HUES6 (cell line): ENCODE results near the gene PSENEN.

Experiments used
- H3K27ac ChIP-seq: 2 replicates; pipeline ENCODE4 v1.7.0; 2013; ENCODE audit warnings: low read depth, mild to moderate bottlenecking, low read length, inconsistent platforms
- H3K27me3 ChIP-seq: 2 replicates; pipeline ENCODE4 v1.6.1; 2013; ENCODE audit warnings: low read length; ENCODE audit not compliant: control insufficient read depth, insufficient read depth
- H3K36me3 ChIP-seq: 2 replicates; pipeline ENCODE4 v1.6.1; 2013; ENCODE audit warnings: low read length; ENCODE audit not compliant: control insufficient read depth, insufficient read depth
- H3K4me1 ChIP-seq: 2 replicates; pipeline ENCODE4 v1.6.1; 2013; ENCODE audit warnings: low read length; ENCODE audit not compliant: control insufficient read depth, insufficient read depth
- H3K4me3 ChIP-seq: 2 replicates; pipeline ENCODE4 v1.5.1; 2013; ENCODE audit warnings: low read depth, low read length
- H3K9ac ChIP-seq: one replicate; pipeline ENCODE4 v1.6.1; 2013; ENCODE audit warnings: mild to moderate bottlenecking, low read length
- H3K9me3 ChIP-seq: 2 replicates; pipeline ENCODE4 v1.6.1; 2013; ENCODE audit warnings: low read depth, low read length; ENCODE audit not compliant: control insufficient read depth, insufficient read depth

PSENEN gene

DNA sequence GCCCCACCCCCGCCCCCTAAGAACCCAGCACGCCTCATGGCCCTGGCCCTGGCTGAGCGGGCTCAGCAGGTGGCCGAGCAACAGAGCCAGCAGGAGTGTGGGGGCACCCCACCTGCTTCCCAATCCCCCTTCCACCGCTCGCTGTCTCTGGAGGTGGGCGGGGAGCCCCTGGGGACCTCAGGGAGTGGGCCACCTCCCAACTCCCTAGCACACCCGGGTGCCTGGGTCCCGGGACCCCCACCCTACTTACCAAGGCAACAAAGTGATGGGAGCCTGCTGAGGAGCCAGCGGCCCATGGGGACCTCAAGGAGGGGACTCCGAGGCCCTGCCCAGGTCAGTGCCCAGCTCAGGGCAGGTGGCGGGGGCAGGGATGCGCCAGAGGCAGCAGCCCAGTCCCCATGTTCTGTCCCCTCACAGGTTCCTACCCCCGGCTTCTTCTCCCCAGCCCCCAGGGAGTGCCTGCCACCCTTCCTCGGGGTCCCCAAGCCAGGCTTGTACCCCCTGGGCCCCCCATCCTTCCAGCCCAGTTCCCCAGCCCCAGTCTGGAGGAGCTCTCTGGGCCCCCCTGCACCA lies 41.9 kb downstream of the PSENEN start:
- no peaks in the 10 kb centered on the region for H3K9me3 ChIP-seq
- no peak overlapping the region for H3K9ac ChIP-seq
- H3K27ac ChIP-seq = no peak overlapping the region
- H3K27me3 ChIP-seq = no peaks in the 10 kb centered on the region
- H3K4me3 ChIP-seq = no peak overlapping the region
- no peaks in the 10 kb centered on the region for H3K36me3 ChIP-seq
- H3K4me1 ChIP-seq = 0 out of 2 replicates have a peak, but pooled peaks cover 8% of the 10 kb centered on the region

DNA sequence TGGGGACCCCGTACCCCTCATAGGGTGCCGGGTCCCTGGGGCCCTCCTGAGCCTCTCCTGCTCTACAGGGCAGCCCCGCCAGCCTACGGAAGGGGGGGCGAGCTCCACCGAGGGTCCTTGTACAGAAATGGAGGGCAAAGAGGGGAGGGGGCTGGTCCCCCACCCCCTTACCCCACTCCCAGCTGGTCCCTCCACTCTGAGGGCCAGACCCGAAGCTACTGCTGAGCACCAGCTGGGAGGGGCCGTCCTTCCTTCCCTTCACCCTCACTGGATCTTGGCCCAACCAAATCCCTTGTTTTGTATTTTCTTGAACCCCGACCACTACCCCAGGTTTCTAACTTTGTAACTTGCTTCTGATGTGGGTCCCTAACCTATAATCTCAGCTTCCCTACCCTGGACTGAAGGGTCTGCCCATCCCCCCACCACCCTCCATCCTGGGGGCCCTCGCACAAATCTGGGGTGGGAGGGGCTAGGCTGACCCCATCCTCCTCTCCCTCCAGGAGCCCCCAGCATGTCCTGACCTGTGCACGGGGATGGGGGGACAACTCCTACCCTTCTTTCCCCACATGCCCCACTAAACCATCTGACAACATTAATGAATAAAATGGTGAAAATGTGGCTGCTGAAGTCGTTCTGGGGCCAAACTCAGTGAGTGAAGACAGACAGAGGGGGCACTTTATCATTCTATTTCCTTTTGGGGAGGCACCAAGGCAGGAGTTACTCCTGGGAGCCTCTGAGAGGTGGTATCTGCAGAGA lies 42.9 kb downstream of the PSENEN start:
- H3K27ac ChIP-seq = no peak overlapping the region
- no peak overlapping the region for H3K9ac ChIP-seq
- H3K36me3 ChIP-seq = no peaks in the 10 kb centered on the region
- no peaks in the 10 kb centered on the region for H3K27me3 ChIP-seq
- H3K4me1 ChIP-seq = 0 out of 2 replicates have a peak, but pooled peaks cover 7% of the 10 kb centered on the region
- no peaks in the 10 kb centered on the region for H3K9me3 ChIP-seq
- H3K4me3 ChIP-seq = no peak overlapping the region

DNA sequence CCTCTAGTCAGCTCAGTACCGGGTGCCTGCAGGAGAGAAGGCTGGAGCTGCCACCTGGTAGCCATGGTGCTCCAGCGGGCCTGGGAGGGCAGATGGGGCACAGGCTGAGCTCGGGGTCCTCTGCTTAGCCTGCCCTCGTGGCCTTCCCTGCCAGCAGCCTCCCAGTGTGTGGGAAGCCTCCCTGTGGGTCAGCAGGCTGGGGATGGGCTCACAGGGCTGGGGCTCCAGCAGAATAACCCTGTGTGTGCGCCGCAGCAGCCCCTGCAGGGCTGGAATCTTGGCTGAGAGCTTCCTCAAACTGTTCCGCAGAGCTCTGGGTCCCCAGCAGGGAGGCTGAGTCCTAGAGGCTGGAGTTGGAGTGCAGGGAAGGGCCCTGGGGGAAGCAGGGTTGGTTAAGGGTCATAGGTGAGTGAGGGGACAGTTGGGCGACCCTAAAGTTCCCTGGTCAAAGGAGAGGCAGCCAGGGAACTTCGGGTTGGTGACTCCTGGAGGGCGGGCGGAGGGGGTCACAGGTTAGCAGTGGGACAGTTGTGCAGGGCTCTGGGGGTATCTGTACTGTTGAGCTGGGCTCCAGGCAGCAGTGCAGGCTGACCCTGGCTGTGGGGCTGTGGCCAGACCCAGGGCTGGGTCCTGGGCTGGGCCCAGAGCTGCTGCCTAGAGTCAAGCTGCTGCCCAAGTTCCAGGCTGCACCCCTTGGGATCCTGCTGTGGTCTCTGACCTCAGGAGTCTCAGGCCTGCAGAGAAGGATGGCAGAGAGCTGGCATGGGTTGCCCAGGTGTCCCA lies 43.9 kb downstream of the PSENEN start:
- no peak overlapping the region for H3K27ac ChIP-seq
- H3K27me3 ChIP-seq = no peaks in the 10 kb centered on the region
- no peaks in the 10 kb centered on the region for H3K36me3 ChIP-seq
- H3K4me3 ChIP-seq = no peak overlapping the region
- H3K9me3 ChIP-seq = no peaks in the 10 kb centered on the region
- 0 out of 2 replicates have a peak, but pooled peaks cover 5% of the 10 kb centered on the region for H3K4me1 ChIP-seq
- no peak overlapping the region for H3K9ac ChIP-seq

DNA sequence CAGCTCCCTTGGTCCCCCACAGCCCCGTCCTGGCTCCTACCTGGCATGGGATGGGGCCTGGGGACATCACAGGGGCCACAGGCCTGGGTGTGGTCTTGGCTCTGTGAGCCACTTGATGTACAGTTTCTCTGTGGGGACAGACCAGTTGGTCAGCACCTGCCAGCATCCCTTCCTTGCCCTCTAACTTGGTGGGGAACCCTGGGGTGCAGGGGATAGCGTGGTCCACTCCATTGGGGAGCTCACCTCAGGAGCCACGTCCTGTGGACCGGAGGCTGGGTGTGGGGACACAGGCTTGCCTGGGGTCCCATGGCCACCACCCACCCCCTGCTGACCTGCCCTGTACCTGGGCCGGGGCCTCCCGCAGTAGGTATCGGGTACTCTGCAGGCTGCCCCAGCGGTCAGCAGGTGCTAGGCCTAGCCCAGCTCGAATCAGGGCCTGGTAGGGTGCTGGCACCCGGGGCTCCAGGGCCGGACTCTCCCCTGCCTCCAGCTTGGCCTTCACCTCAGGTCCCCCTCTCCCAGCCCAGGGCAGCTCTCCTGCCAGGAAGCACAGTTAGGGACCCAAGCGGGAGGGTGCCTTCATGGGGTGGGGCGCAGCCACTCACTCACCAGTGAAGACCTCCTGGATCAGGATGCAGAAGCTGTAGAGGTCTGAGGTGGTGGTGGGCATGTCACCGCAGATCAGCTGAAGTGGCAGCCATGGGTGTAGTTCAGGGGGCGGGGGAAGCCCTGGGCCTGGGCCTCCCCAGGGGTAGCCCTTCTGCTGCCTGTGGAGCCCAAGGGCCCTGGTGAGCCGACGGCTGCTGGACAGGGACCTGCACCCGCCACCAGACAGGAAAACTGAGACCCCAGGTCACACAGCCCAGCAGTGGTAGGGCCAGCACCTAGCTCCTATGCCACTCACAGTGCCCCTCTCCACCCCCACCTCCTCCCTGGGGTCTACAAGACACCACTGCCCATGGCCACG lies 44.8 kb downstream of the PSENEN start:
- H3K9me3 ChIP-seq = no peaks in the 10 kb centered on the region
- H3K4me1 ChIP-seq = 0 out of 2 replicates have a peak, but pooled peaks cover 3% of the 10 kb centered on the region
- no peak overlapping the region for H3K4me3 ChIP-seq
- no peaks in the 10 kb centered on the region for H3K27me3 ChIP-seq
- H3K27ac ChIP-seq = no peak overlapping the region
- H3K9ac ChIP-seq = no peak overlapping the region
- no peaks in the 10 kb centered on the region for H3K36me3 ChIP-seq

DNA sequence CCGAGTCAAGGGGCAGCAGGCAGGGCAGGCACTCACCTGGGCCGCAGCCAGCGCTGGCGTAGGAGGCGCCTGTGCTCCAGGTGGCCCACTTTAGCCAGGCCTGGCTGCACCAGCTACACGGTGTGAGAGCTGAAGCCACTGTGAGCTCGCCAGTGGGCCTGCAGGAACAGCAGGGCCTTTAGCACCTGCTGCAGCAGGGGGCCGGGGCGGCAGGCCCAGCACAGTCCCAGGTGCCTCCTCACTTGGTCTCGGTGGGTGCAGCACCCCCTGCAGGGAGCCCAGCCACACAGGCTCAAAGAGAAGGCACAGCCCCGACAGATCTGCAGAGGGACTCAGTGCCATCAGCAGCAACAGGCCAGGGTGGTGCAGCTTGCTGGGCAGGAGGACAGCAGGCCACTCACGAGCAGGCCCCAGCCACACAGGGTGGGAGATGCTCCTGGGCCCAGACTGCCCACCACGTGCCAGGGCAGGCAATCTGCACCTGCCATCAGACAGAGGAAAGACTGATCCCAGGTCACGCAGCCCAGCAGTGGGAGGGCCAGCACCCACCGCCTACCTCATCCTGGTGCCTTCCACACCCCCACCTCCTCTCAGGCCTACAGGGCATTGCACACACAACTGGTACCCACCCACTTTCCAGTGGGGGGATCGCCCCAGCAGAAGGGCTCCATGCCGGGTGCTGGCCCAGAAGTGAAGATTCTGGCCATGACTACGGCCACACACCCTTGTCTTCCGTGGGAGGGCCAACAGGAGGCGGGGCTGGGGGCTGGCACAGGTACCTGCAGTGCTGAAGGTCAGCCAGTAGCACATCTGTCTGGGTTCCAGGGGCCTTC lies 45.7 kb downstream of the PSENEN start:
- Histone ChIP-seq H3K27me3 (peaks cover 6% of the 10 kb centered on the region), H3K9me3 (no peaks in the 10 kb centered on the region), H3K4me3 (no peak overlapping the region), H3K9ac (no peak overlapping the region), H3K4me1 (0 out of 2 replicates have a peak, but pooled peaks cover 3% of the 10 kb centered on the region), H3K27ac (no peak overlapping the region), H3K36me3 (no peaks in the 10 kb centered on the region)

DNA sequence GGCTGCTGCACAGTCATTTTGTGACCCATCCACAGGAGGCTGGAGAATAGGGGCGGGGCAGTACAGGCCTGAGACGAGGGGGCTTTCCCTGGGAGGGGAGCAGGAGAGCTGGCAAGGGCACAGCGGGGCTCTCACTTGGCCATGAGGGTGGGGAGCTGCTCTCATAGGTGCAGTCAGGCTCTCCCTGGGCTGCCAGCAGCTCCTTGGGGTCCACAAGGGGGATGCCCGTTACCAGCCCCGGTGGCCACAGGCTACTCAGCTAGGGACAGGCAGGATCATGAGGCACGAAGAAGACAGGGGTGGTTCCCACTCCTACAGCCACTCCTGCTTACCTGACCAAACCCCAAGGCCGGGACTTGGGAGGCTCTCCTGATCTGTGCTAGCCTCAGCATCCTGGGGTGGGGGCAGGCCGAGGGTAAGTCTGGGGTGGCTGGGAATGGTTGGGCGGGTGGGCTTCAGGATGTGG lies 46.4 kb downstream of the PSENEN start:
- H3K4me3 ChIP-seq = no peak overlapping the region
- peaks cover 4% of the 10 kb centered on the region; the same call in 1 of the 2 replicates for H3K4me1 ChIP-seq
- H3K9me3 ChIP-seq = no peaks in the 10 kb centered on the region
- peaks cover 13% of the 10 kb centered on the region for H3K27me3 ChIP-seq
- H3K36me3 ChIP-seq = no peaks in the 10 kb centered on the region
- H3K9ac ChIP-seq = no peak overlapping the region
- H3K27ac ChIP-seq = no peak overlapping the region

DNA sequence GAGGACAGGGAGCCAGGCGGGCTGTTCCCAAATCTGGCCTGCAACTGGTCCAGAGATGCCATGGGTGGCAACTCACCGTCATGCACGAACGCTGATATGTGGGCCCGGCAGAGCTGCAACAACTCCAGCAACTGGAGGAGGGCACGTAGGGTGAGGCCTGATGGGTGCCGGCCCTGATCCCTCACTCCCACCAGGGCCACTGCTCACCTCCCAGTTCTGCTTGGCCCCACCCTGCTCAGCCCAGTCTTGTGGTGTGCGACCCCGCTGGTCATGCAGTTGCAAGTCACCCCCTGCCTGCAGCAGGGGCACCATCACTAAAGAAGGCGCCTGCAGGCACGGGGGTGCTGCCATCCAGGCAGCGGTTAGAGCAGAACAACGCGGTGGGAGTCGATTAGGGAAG lies 46.9 kb downstream of the PSENEN start:
- peaks cover 18% of the 10 kb centered on the region for H3K27me3 ChIP-seq

DNA sequence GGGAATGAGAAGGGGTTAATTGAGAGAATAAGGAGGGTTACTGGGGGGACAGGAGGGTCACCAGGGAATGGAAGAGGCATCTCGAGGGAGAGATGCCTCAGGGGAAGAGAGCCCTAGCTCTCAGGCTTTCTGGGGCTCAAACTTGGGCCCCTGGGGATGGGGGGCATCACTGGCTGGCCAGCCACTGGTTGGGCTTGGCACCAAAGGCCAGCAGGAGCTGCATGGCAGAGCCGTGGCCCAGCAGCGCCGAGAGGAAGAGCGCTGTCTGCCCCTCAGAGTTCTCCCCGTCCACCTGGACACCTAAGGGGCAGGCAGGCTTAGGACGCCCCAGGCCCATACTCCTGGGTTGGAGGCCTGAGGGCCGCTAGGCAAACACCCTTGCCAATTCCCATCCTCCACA lies 47.4 kb downstream of the PSENEN start:
- H3K27me3 ChIP-seq = peaks cover 22% of the 10 kb centered on the region
- no peak overlapping the region for H3K27ac ChIP-seq
- peaks cover 9% of the 10 kb centered on the region for H3K4me1 ChIP-seq
- H3K9ac ChIP-seq = no peak overlapping the region
- H3K4me3 ChIP-seq = no peak overlapping the region
- no peaks in the 10 kb centered on the region for H3K9me3 ChIP-seq
- no peaks in the 10 kb centered on the region for H3K36me3 ChIP-seq

More for the DNA sequence above, 46.9 kb downstream of the PSENEN start:
- no peak overlapping the region for H3K4me3 ChIP-seq
- no peaks in the 10 kb centered on the region for H3K36me3 ChIP-seq
- H3K9ac ChIP-seq = no peak overlapping the region
- H3K9me3 ChIP-seq = no peaks in the 10 kb centered on the region
- peaks cover 5% of the 10 kb centered on the region; the same call in 1 of the 2 replicates for H3K4me1 ChIP-seq
- no peak overlapping the region for H3K27ac ChIP-seq

DNA sequence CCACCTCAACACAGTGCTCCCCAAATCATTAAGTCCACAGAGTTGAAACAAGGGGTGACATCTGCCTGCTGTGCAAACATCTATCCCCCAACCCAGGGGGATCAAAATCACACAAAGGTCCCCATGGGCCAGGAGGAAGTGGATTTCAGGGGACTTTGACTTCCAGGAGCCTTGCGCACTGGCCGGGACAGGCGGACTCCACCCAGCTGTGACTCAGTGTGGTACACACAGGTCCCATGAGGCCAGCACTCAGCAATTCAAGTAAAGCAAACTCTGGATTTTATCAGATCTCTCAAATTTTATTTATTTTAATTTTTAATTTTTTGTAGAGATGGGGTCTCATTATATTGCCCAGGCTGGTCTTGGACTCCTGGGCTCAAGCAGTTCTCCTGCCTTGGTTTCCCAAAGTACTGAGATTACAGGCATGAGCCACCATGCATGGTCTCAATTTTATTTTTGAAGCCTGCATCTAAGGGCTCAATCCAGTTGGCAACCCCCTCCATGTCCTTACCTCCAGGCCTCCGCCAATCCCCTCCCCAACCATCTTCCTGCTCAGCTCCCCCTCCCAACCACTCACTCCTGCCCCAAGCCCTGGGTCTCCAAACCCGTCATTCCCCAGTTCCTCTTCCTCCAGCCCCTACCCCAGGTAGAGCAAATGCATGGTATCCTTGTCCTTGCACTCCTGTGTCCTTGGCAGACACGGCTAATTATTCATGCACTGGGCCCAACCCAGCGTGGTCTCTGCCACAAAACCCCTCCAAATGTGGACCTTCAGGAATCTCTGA lies 48.1 kb downstream of the PSENEN start:
- Histone ChIP-seq H3K4me3 (no peak overlapping the region), H3K4me1 (peaks cover 10% of the 10 kb centered on the region), H3K27me3 (peaks cover 24% of the 10 kb centered on the region), H3K36me3 (no peaks in the 10 kb centered on the region), H3K27ac (no peak overlapping the region), H3K9ac (no peak overlapping the region), H3K9me3 (no peaks in the 10 kb centered on the region)
